Psoas muscle (tissue), 8 donors: Measurements from ENCODE around the gene C16orf95. TPM values are rescaled to one million over a fixed set of nuclear protein-coding genes. Genes with fewer than 3 reads are reported as not detected.

Source experiments
- ATAC-seq, 4 donors: fragments of 200-7000 bp; cut with Tn5 transposase; one replicate each; pipeline ENCODE4 v1.9.1; 2020; ENCODE audit warnings: moderate library complexity in 3 of 4, mild to moderate bottlenecking in 2 of 4
- DNase-seq, 2 donors: peaks; one replicate each; pipeline ENCODE4 v3.0.0-alpha.2; 2020
- H3K27ac ChIP-seq: fragments of 200-600 bp; one replicate; pipeline ENCODE4 v1.8.0; 2022
- H3K27me3 ChIP-seq, 3 donors: fragments of 200-600 bp in 1 of 3; one replicate each; pipeline versions ENCODE4 v1.6.1 to v1.8.0; 2013 to 2022; ENCODE audit warnings: low read length in 2 of 3, mild to moderate bottlenecking in 2 of 3, moderate library complexity in 1 of 3; ENCODE audit not compliant: insufficient read depth in 3 of 3
- H3K36me3 ChIP-seq, 2 donors: fragments of 200-600 bp in 1 of 2; one replicate each; pipeline versions ENCODE4 v1.6.1 to v1.8.0; 2013 to 2022; ENCODE audit warnings: low read depth in 1 of 2, mild to moderate bottlenecking in 1 of 2, moderate library complexity in 1 of 2; ENCODE audit not compliant: insufficient read depth in 1 of 2
- H3K4me1 ChIP-seq: fragments of 200-600 bp; one replicate; pipeline ENCODE4 v1.8.0; 2022
- H3K4me3 ChIP-seq: fragments of 200-600 bp; one replicate; pipeline ENCODE4 v1.8.0; 2022; ENCODE audit warnings: mild to moderate bottlenecking
- H3K9me3 ChIP-seq: fragments of 200-600 bp; one replicate; pipeline ENCODE4 v1.8.0; 2022
- CTCF ChIP-seq: fragments of 200-600 bp; IDR thresholded peaks from one replicate; pipeline ENCODE4 v1.8.0; 2022; ENCODE audit warnings: antibody characterized with exemption
- WGBS, 3 donors: extraction: QIAGEN DNeasy Blood & Tissue Kit; methylation state at CpG; one replicate each; pipeline versions ENCODE4 v1.1.6 to v1.1.7; 2013; 5-methylcytosine and 5-hydroxymethylcytosine counted together
- intact Hi-C, 2 donors: fragments of 100-400 bp; cut with DNase I; formaldehyde crosslinking; loops; one replicate each; pipeline versions ENCODE4 v1.11.0 to v1.14.2; 2022
- polyA plus RNA-seq, 3 donors: library from polyadenylated mRNA; stranded (reverse); fragments of 200-250 nt; gene quantifications; one replicate each; pipeline ENCODE4 v1.2.3, GENCODE V29; 2013
- total RNA-seq, 4 donors: library from RNA; stranded (reverse); fragmentation: NEBNext Ultra II Directional in 2 of 4; extraction: Animal tissue kit (Norgen Biotek cat#: 25700) in 2 of 4; gene quantifications; one replicate each; pipeline versions ENCODE4 v1.2.1 to v1.2.4, GENCODE V29; 2021 to 2023
- donor health status: healthy with polysubstance abuse.
- donor health status: DM: no; HTN: no; CAD: no; lungs with moderate emphysema.
- donor health status: Bipolar disorder and iron deficiency.
- donor health status: healthy.
- donor health status: DM: yes; HTN: yes; CAD: no.
- donor health status: DM: no; HTN: no; CAD: no.
- donor health status: DM: no; HTN: no; CAD: no.
- donor health status: DM: yes; HTN: yes; CAD: no.

C16orf95 gene
- total and polyA plus RNA-seq, 7 donors = 1.7 to 8.1 (median 5.4) TPM

- intact Hi-C loops = loop anchor here (5.0 to 10.0 kb wide), 3 partner anchors 212 to 715 kb away; no protein-coding TSS in a partner anchor
- no peaks in the 10 kb centered on the region for H3K27me3 ChIP-seq
- H3K9me3 ChIP-seq = no peaks in the 10 kb centered on the region
- TF ChIP-seq CTCF = no peak
- no peaks in the 10 kb centered on the region for H3K4me1 ChIP-seq
- H3K27ac ChIP-seq = no peak overlapping the region
- DNase-seq (no peak), ATAC-seq (no peak)
- 88 to 96% (median 94%) methylated on average over 11 of the region's 11 CpGs for WGBS, 3 donors
- no peak overlapping the region for H3K4me3 ChIP-seq
- H3K36me3 ChIP-seq = no peaks in the 10 kb centered on the region
These were observed 40.3 kb downstream of the C16orf95 start for GRCh38 chr16:87276924-87277323.

- ATAC-seq (no peak), DNase-seq (no peak)
- 45 to 60% (median 54%) methylated on average over 16 of the region's 16 CpGs for WGBS, 3 donors
- H3K27ac ChIP-seq = no peak overlapping the region
- H3K4me1 ChIP-seq = no peaks in the 10 kb centered on the region
- H3K36me3 ChIP-seq = no peaks in the 10 kb centered on the region
- H3K9me3 ChIP-seq = no peaks in the 10 kb centered on the region
- H3K27me3 ChIP-seq = no peaks in the 10 kb centered on the region
- H3K4me3 ChIP-seq = no peak overlapping the region
- intact Hi-C loops = loop anchor here (5.0 to 10.0 kb wide), 3 partner anchors 211 to 714 kb away; no protein-coding TSS in a partner anchor
- TF ChIP-seq CTCF = no peak
These were observed 41.0 kb downstream of the C16orf95 start for GRCh38 chr16:87276091-87276701.

GRCh38 chr16:87274794-87275193 is 42.4 kb downstream of the C16orf95 start:
- WGBS, 3 donors = 87 to 98% (median 90%) methylated on average over 4 of the region's 4 CpGs
- Histone ChIP-seq H3K4me3 (no peak overlapping the region), H3K9me3 (no peaks in the 10 kb centered on the region), H3K36me3 (no peaks in the 10 kb centered on the region), H3K4me1 (no peaks in the 10 kb centered on the region), H3K27ac (no peak overlapping the region), H3K27me3 (no peaks in the 10 kb centered on the region)
- ATAC-seq = no peak
- DNase-seq = no peak
- intact Hi-C loops = loop anchor here (5.0 to 10.0 kb wide), 3 partner anchors 210 to 712 kb away; no protein-coding TSS in a partner anchor
- no peak for TF ChIP-seq CTCF

GRCh38 chr16:87273471-87274030 is 43.6 kb downstream of the C16orf95 start:
- Histone ChIP-seq H3K27me3 (no peaks in the 10 kb centered on the region), H3K4me1 (no peaks in the 10 kb centered on the region), H3K4me3 (no peak overlapping the region), H3K9me3 (no peaks in the 10 kb centered on the region), H3K36me3 (no peaks in the 10 kb centered on the region), H3K27ac (no peak overlapping the region)
- WGBS, 3 donors = 94 to 98% (median 96%) methylated on average over 10 of the region's 10 CpGs
- intact Hi-C loops = loop anchor here in 1 of 2 donors (10.0 kb wide), 2 partner anchors 209 to 419 kb away; no protein-coding TSS in a partner anchor
- no peak for ATAC-seq
- no peak for TF ChIP-seq CTCF
- no peak for DNase-seq
